ENCODE data around the gene CALN1.

The CALN1 gene

GRCh38 chr7:72038022-72038732 lies 374.0 kb downstream of the CALN1 start:
- no peak for DNase-seq (ENCODE audit: low spot score)

- no peak for DNase-seq (ENCODE audit: low spot score)
Measured at GRCh38 chr7:72037516-72037915, 374.6 kb downstream of the CALN1 start.

- no peak for DNase-seq (ENCODE audit: low spot score)
Measured at GRCh38 chr7:72035266-72035665, 376.9 kb downstream of the CALN1 start.

GRCh38 chr7:72032934-72033333 lies 379.2 kb downstream of the CALN1 start:
- DNase-seq (ENCODE audit: low spot score), result no peak

GRCh38 chr7:72030994-72031667 lies 381.0 kb downstream of the CALN1 start:
- no peak for DNase-seq (ENCODE audit: low spot score)

- no peak for DNase-seq (ENCODE audit: low spot score)
Measured at GRCh38 chr7:72028267-72028666, 383.9 kb downstream of the CALN1 start.

- no peak for DNase-seq (ENCODE audit: low spot score)
Measured at GRCh38 chr7:72025381-72025960, 386.7 kb downstream of the CALN1 start.

GRCh38 chr7:72023926-72024325 lies 388.2 kb downstream of the CALN1 start:
- no peak for DNase-seq (ENCODE audit: low spot score)

- no peak for DNase-seq (ENCODE audit: low spot score)
Measured at GRCh38 chr7:72021716-72022115, 390.4 kb downstream of the CALN1 start.

GRCh38 chr7:72020311-72020710 lies 391.8 kb downstream of the CALN1 start:
- DNase-seq (ENCODE audit: low spot score), result no peak

GRCh38 chr7:72019436-72019835 lies 392.7 kb downstream of the CALN1 start:
- no peak for DNase-seq (ENCODE audit: low spot score)

GRCh38 chr7:72017756-72018155 lies 394.4 kb downstream of the CALN1 start:
- DNase-seq (ENCODE audit: low spot score), result no peak

- DNase-seq (ENCODE audit: low spot score), result no peak
Measured at GRCh38 chr7:72016574-72016973, 395.6 kb downstream of the CALN1 start.

- no peak for DNase-seq (ENCODE audit: low spot score)
Measured at GRCh38 chr7:72015136-72015535, 397.0 kb downstream of the CALN1 start.

- no peak for DNase-seq (ENCODE audit: low spot score)
Measured at GRCh38 chr7:72007018-72007417, 405.1 kb downstream of the CALN1 start.

GRCh38 chr7:72003236-72003635 lies 408.9 kb downstream of the CALN1 start:
- DNase-seq (ENCODE audit: low spot score), result no peak

GRCh38 chr7:71996141-71996540 lies 416.0 kb downstream of the CALN1 start:
- no peak for DNase-seq (ENCODE audit: low spot score)

GRCh38 chr7:71995111-71995510 lies 417.0 kb downstream of the CALN1 start:
- DNase-seq (ENCODE audit: low spot score), result no peak

- no peak for DNase-seq (ENCODE audit: low spot score)
Measured at GRCh38 chr7:71991586-71991985, 420.6 kb downstream of the CALN1 start.

- no peak for DNase-seq (ENCODE audit: low spot score)
Measured at GRCh38 chr7:71990138-71990462, 422.0 kb downstream of the CALN1 start.

GRCh38 chr7:71988201-71988600 lies 423.9 kb downstream of the CALN1 start:
- DNase-seq (ENCODE audit: low spot score), result no peak

- no peak for DNase-seq (ENCODE audit: low spot score)
Measured at GRCh38 chr7:71987200-71987767, 424.9 kb downstream of the CALN1 start.

- no peak for DNase-seq (ENCODE audit: low spot score)
Measured at GRCh38 chr7:71984348-71984747, 427.8 kb downstream of the CALN1 start.

All from kidney tubule cell (primary cell).